ENCODE measurements around the gene ARMH3.
A peak's percentile ranks its signal among the peaks of the same experiment; 100 is the strongest.

Gene ARMH3, protein sequence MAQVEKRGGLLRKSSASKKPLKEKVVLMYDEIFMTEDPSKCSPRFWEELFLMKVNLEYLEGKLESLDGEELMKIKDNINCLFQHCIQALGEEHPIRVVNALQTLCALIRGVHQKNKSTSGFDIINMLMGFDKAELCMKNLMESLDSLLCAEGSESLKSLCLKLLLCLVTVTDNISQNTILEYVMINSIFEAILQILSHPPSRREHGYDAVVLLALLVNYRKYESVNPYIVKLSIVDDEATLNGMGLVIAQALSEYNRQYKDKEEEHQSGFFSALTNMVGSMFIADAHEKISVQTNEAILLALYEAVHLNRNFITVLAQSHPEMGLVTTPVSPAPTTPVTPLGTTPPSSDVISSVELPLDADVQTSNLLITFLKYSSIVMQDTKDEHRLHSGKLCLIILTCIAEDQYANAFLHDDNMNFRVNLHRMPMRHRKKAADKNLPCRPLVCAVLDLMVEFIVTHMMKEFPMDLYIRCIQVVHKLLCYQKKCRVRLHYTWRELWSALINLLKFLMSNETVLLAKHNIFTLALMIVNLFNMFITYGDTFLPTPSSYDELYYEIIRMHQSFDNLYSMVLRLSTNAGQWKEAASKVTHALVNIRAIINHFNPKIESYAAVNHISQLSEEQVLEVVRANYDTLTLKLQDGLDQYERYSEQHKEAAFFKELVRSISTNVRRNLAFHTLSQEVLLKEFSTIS

DNA sequence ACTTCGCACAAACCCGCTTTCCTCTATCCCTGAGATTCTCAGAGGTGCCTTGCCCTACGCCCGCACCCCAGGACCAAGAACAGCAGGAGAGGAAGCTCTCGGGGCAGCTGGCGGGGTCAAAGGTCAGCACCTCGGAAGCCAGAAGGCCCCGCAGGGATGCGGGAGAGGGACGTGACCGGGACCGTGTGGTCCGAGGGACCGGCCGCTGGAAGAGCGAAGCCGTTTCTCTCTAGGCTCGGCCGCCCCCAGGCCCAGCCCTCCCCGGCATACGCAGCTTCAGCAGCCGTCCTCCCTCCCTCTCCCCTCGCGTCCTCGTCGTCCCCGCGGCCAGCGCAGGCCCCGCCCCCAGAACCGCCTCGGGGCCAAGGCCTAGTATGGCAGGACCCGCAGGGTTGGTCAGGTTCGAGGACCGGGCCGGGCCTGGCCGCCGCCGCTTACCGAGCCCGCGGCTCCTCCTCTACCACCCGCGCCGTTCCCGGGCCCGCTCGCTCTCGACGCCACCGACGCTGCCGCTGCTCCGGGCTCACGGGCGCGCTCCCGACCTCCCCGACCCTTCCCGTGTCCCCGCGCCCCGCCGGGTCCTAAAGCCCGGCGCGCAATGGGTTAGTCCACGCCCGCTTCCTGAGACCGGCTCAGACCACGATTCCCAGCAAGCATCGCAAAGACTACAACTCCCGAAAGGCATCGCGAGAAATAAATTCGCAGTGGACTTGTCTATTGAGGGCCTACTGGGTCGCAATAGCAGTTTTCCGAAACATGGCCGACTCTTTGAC lies at the start of gene ARMH3:
ARMH3 (minus strand) TSS at position 527 of the 773 bp plus-strand sequence. CDS start 16,059 bp downstream, outside the sequence.
- no peaks in the 10 kb centered on the region for H3K27me3 ChIP-seq (replicated peaks)
- in situ Hi-C loops (cut with HindIII; ENCODE audit: low pct_ligation_motif_present, low sequenced_read_pairs), result no loop called here
- H3K4me3 ChIP-seq (ENCODE audit: low read depth, low read length), result peak within 1 kb of the TSS; percentile 92
- no peaks in the 10 kb centered on the region for H3K36me3 ChIP-seq (replicated peaks)
- H3K27ac ChIP-seq, result peak within 1 kb of the TSS; percentile 77
- peak; percentile 96 for DNase-seq
- TF ChIP-seq, protein P1, sequence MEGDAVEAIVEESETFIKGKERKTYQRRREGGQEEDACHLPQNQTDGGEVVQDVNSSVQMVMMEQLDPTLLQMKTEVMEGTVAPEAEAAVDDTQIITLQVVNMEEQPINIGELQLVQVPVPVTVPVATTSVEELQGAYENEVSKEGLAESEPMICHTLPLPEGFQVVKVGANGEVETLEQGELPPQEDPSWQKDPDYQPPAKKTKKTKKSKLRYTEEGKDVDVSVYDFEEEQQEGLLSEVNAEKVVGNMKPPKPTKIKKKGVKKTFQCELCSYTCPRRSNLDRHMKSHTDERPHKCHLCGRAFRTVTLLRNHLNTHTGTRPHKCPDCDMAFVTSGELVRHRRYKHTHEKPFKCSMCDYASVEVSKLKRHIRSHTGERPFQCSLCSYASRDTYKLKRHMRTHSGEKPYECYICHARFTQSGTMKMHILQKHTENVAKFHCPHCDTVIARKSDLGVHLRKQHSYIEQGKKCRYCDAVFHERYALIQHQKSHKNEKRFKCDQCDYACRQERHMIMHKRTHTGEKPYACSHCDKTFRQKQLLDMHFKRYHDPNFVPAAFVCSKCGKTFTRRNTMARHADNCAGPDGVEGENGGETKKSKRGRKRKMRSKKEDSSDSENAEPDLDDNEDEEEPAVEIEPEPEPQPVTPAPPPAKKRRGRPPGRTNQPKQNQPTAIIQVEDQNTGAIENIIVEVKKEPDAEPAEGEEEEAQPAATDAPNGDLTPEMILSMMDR (IDR thresholded peaks at IDR 0.05; ENCODE audit: low read depth, low read length, missing control alignments), result no peak

DNA sequence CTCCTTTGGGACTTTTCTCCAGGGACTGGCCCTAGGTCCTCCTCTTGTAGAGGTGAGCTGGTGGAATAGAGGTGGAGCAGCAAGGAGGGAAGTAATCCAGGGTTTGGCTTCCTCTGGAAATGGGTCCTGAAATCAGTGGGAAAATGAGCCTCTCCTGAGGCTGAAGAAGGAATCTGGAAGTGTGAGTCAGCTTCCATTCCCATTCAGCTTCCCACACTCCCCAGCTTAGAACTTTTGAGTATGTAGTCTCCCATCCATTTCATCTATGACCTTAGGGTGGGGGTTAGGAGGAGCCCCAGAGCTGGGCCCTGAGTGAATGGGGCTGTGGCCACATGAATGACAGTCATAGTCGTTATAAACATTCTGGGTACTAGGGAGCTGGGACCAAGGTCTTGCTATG lies 46.4 kb upstream of the ARMH3 start:
- in situ Hi-C loops (cut with HindIII; ENCODE audit: low pct_ligation_motif_present, low sequenced_read_pairs), result no loop called here
- no peaks in the 10 kb centered on the region for H3K27me3 ChIP-seq (replicated peaks)
- H3K4me3 ChIP-seq (ENCODE audit: low read depth, low read length), result no peak overlapping the region
- peaks cover 6% of the 10 kb centered on the region for H3K36me3 ChIP-seq (replicated peaks)
- no peak for DNase-seq
- H3K27ac ChIP-seq, result no peak overlapping the region
- TF ChIP-seq, protein P1 (IDR thresholded peaks at IDR 0.05; ENCODE audit: low read depth, low read length, missing control alignments), result no peak

DNA sequence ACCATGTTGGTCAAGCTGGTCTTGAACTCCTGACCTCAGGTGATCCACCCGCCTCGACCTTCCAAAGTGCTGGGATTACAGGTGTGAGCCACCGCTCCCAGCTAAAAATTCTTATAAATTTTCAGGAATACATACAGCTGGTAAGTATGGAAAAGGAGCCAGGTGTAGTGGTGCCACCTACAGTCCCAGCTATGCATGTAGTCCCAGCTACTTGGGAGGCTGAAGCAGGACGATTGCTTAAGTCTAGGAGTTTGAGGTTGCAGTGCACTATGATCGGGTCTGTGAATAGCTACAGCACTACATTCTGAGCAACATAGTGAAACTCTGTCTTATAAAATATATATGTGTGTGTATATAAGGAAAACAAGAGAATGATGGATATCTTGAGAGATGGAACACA lies 45.2 kb upstream of the ARMH3 start:
- in situ Hi-C loops (cut with HindIII; ENCODE audit: low pct_ligation_motif_present, low sequenced_read_pairs), result no loop called here
- TF ChIP-seq, protein P1 (IDR thresholded peaks at IDR 0.05; ENCODE audit: low read depth, low read length, missing control alignments), result peak; percentile 27

DNA sequence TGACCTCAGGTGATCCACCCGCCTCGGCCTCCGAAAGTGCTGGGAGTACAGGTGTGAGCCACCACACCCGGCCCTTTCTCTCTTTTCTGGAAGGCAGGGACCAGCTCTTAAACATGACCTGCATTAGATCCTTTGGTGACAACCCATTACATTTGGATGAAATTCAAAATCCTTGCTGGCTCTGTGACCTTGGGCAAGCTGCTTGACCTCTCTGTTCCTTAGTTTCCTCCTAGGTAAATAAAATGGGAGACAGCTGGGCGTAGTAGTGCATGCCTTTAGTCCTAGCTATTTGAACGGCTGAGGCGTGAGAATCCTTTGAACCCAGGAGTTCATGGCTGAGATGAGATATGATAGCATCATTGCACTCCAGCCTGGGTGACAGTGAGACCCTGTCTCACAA lies 40.5 kb upstream of the ARMH3 start:
- in situ Hi-C loops (cut with HindIII; ENCODE audit: low pct_ligation_motif_present, low sequenced_read_pairs), result no loop called here
- H3K36me3 ChIP-seq (replicated peaks), result no peaks in the 10 kb centered on the region
- H3K4me3 ChIP-seq (ENCODE audit: low read depth, low read length), result no peak overlapping the region
- DNase-seq, result no peak
- no peak overlapping the region for H3K27ac ChIP-seq
- TF ChIP-seq, protein P1 (IDR thresholded peaks at IDR 0.05; ENCODE audit: low read depth, low read length, missing control alignments), result no peak
- no peaks in the 10 kb centered on the region for H3K27me3 ChIP-seq (replicated peaks)

More for the DNA sequence above, 45.2 kb upstream of the ARMH3 start:
- Histone ChIP-seq H3K36me3 (replicated peaks) (no peaks in the 10 kb centered on the region), H3K27ac (no peak overlapping the region), H3K27me3 (replicated peaks) (no peaks in the 10 kb centered on the region), H3K4me3 (ENCODE audit: low read depth, low read length) (no peak overlapping the region)
- DNase-seq, result no peak

DNA sequence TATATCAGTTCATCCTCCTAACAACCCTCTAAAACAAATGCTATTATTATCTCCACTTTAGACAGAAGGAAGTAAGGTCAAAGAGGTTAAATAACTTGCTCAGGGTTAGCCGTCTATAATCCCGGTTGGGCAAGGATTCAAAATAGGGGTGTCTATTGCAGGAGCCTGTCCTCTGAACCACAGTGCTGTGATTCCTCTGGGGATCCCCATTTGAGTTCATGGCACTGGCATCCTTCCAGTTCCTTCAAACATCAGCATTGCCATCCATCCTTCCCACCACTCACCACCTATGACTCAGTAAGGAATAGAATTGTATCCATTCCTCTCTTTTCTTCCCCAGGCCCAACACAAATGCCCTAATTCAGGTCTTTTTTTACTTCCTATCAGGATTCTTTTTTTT lies 34.8 kb upstream of the ARMH3 start:
- H3K27me3 ChIP-seq (replicated peaks), result no peaks in the 10 kb centered on the region
- in situ Hi-C loops (cut with HindIII; ENCODE audit: low pct_ligation_motif_present, low sequenced_read_pairs), result no loop called here
- DNase-seq, result peak; percentile 5
- TF ChIP-seq, protein P1 (IDR thresholded peaks at IDR 0.05; ENCODE audit: low read depth, low read length, missing control alignments), result no peak
- H3K4me3 ChIP-seq (ENCODE audit: low read depth, low read length), result no peak overlapping the region
- no peaks in the 10 kb centered on the region for H3K36me3 ChIP-seq (replicated peaks)
- no peak overlapping the region for H3K27ac ChIP-seq
